ENCODE data around the gene ADARB2.

ADARB2 gene

DNA sequence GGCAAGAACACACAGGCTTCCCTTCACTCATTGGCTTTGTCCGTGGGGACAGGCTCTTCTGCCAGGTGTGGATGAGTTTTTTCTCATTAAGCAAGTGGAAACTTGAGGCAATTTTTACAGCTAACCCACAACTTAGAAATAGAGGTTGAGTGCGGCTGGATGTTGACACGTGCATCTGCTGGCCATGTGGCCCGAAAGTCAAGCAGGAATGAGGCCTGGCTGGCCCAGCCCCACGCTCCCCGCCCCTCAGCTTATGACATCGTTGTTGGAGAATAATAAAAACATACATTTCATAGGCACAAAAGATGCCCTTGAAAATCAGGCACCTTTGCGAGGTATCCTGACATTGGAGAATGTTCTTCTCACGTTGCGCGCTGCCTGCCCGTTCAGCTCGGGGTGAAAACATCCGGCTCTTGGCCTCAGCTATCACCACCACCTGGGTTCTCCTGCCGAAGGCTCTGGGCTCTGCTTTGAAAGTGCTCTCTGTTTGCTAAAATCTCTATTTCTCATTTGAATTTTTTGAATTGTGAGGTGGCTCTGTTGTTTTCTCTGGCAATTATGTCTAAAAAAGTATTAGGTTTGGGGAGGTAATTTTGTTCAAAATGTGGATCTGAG is 370.4 kb downstream of the ADARB2 start:
- H3K79me2 ChIP-seq (ENCODE audit: control insufficient read depth, low read length), result no peaks in the 10 kb centered on the region
- peaks cover 17% of the 10 kb centered on the region for H3K4me1 ChIP-seq (ENCODE audit: control insufficient read depth, low read length)
- TF ChIP-seq, protein P1, sequence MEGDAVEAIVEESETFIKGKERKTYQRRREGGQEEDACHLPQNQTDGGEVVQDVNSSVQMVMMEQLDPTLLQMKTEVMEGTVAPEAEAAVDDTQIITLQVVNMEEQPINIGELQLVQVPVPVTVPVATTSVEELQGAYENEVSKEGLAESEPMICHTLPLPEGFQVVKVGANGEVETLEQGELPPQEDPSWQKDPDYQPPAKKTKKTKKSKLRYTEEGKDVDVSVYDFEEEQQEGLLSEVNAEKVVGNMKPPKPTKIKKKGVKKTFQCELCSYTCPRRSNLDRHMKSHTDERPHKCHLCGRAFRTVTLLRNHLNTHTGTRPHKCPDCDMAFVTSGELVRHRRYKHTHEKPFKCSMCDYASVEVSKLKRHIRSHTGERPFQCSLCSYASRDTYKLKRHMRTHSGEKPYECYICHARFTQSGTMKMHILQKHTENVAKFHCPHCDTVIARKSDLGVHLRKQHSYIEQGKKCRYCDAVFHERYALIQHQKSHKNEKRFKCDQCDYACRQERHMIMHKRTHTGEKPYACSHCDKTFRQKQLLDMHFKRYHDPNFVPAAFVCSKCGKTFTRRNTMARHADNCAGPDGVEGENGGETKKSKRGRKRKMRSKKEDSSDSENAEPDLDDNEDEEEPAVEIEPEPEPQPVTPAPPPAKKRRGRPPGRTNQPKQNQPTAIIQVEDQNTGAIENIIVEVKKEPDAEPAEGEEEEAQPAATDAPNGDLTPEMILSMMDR (IDR thresholded peaks at IDR 0.05; ENCODE audit: low read depth, low read length, poor library complexity, severe bottlenecking), result no peak
- no peaks in the 10 kb centered on the region for H3K36me3 ChIP-seq (ENCODE audit: control insufficient read depth, low read length)
- no peak overlapping the region for H3K27ac ChIP-seq (ENCODE audit: low read depth, low read length)
- no peak overlapping the region for H3K4me3 ChIP-seq (ENCODE audit: low read length)
- H3K27me3 ChIP-seq (ENCODE audit: control insufficient read depth, low read length), result peaks cover 13% of the 10 kb centered on the region; the same call in 1 of the 2 replicates
- H3K9me2 ChIP-seq (replicated peaks; ENCODE audit: control insufficient read depth, low read length), result no peaks in the 10 kb centered on the region
- H4K20me1 ChIP-seq (ENCODE audit: control insufficient read depth, insufficient read depth, low read depth, low read length), result no peaks in the 10 kb centered on the region
- no peaks in the 10 kb centered on the region for H3F3A ChIP-seq (ENCODE audit: control insufficient read depth, insufficient read depth)
- H3K4me2 ChIP-seq (ENCODE audit: low read length), result no peak overlapping the region
- no peaks in the 10 kb centered on the region for H3K9me3 ChIP-seq (ENCODE audit: control insufficient read depth, insufficient read depth, low read length)

DNA sequence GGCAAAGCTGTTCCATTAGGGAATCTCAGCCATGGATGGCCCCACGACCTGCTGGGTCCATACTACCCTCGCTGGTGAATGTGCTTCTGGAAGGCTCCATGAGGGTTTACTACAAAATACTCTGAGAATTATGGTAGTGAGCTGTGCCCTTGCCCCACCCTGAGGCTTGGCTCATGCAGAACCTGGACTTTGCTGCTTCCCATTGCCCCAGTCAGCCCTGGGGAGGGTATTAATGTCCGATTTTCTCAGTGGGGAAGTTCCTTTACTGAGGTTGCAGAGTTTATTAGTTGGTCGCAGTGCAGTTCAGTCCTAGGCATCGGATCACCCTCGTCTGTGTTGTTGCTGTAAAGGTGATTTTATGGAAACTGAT is 371.0 kb downstream of the ADARB2 start:
- Histone ChIP-seq H3K9me3 (ENCODE audit: control insufficient read depth, insufficient read depth, low read length) (no peaks in the 10 kb centered on the region), H3K4me2 (ENCODE audit: low read length) (no peak overlapping the region), H4K20me1 (ENCODE audit: control insufficient read depth, insufficient read depth, low read depth, low read length) (no peaks in the 10 kb centered on the region), H3F3A (ENCODE audit: control insufficient read depth, insufficient read depth) (no peaks in the 10 kb centered on the region), H3K79me2 (ENCODE audit: control insufficient read depth, low read length) (no peaks in the 10 kb centered on the region), H3K36me3 (ENCODE audit: control insufficient read depth, low read length) (no peaks in the 10 kb centered on the region), H3K4me1 (ENCODE audit: control insufficient read depth, low read length) (peaks cover 17% of the 10 kb centered on the region), H3K9me2 (replicated peaks; ENCODE audit: control insufficient read depth, low read length) (no peaks in the 10 kb centered on the region), H3K4me3 (ENCODE audit: low read length) (no peak overlapping the region), H3K27ac (ENCODE audit: low read depth, low read length) (no peak overlapping the region), H3K27me3 (ENCODE audit: control insufficient read depth, low read length) (peaks cover 13% of the 10 kb centered on the region; the same call in 1 of the 2 replicates)
- no peak for TF ChIP-seq EZH2phosphoT487 (IDR thresholded peaks at IDR 0.05; ENCODE audit: borderline replicate concordance, low read length)
- TF ChIP-seq, protein P1 (IDR thresholded peaks at IDR 0.05; ENCODE audit: low read depth, low read length, poor library complexity, severe bottlenecking), result no peak

DNA sequence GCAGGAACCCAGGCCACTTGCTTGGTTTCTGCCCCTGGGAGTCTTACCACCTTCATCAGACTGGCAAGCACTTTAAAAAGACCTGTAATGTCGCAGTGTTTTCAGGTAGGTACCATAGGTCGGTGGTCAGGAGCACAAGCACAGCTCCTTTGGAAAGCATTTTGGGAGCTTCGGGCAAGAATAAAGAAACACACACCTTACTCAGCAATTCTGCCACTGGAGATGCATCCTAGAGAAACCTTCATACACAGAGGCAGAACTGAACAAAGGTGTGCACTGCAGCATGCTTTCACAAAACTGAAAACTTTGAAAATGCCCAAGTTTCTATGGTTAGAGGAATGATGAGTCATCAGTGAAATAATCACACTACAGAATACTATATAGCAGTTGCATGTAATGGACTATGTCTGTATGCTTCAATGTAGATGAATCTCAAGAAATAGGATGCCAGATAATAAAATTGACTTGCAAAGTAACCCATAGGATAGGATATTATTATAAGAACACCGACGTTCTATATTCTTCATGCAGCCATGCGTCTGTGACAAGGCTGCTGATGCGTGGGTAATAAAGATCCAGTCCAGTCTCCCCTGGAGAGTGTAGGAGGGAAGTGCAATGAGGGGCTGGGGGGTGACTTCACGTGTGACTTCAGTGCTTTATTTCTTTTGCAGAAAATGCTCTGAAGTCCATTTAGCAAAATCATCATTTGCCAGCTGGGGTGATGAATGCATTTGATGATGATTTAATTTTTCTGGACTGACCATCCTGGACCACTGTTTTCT is 371.6 kb downstream of the ADARB2 start:
- TF ChIP-seq, protein P1 (IDR thresholded peaks at IDR 0.05; ENCODE audit: low read depth, low read length, poor library complexity, severe bottlenecking), result no peak
- TF ChIP-seq EZH2phosphoT487 (IDR thresholded peaks at IDR 0.05; ENCODE audit: borderline replicate concordance, low read length), result no peak
- Histone ChIP-seq H3K27me3 (ENCODE audit: control insufficient read depth, low read length) (peaks cover 9% of the 10 kb centered on the region; the same call in 1 of the 2 replicates), H3K79me2 (ENCODE audit: control insufficient read depth, low read length) (no peaks in the 10 kb centered on the region), H3K9me2 (replicated peaks; ENCODE audit: control insufficient read depth, low read length) (no peaks in the 10 kb centered on the region), H4K20me1 (ENCODE audit: control insufficient read depth, insufficient read depth, low read depth, low read length) (no peaks in the 10 kb centered on the region), H3K27ac (ENCODE audit: low read depth, low read length) (no peak overlapping the region), H3K4me3 (ENCODE audit: low read length) (no peak overlapping the region), H3K4me2 (ENCODE audit: low read length) (no peak overlapping the region), H3F3A (ENCODE audit: control insufficient read depth, insufficient read depth) (no peaks in the 10 kb centered on the region), H3K36me3 (ENCODE audit: control insufficient read depth, low read length) (no peaks in the 10 kb centered on the region), H3K9me3 (ENCODE audit: control insufficient read depth, insufficient read depth, low read length) (no peaks in the 10 kb centered on the region), H3K4me1 (ENCODE audit: control insufficient read depth, low read length) (peaks cover 19% of the 10 kb centered on the region)

Data from DOHH2 (cell line).